IPS-NIHi11 (cell line): ENCODE data around the gene DCPS.
"Not testable (repeated sequence)": the region's sequence is repeated elsewhere in the genome, so short reads cannot be mapped to it uniquely, and the experiment has no call there.

Experiments
- DNase-seq: peaks from one replicate; pipeline ENCODE4 v3.0.0; 2012; ENCODE audit warnings: mixed read lengths, low spot score

The DCPS gene

GRCh38 chr11:126361400-126361799, 57.5 kb downstream of the DCPS start:
- DNase-seq = no peak

GRCh38 chr11:126362879-126363655, 59.2 kb downstream of the DCPS start:
- no peak for DNase-seq

DNA sequence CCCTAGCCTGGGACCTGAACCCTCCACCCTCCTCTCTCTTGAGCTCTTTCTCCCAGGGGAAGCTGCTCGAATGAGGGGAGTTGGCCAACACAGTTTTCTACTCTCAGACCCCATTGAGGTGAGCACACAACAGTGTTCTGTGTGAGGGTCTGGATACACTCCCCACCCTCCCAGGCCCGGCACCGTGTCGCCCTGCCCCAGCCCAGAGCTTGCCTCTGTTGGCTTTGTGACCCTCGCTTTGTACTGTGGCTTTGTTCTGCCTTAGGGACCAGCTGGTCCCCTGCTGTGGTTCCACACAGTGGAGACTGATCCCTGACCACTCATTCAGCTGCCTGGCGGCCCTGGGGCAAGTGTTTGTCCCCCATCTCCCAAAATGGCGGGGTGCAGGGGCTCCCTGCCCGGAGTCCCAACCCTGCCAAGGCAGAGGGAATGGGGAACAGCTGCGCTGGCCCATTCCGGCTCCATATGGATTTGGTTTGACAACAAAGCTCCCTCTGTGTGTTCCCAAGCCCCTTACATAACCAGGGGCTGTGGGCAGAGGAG, 59.9 kb downstream of the DCPS start:
- DNase-seq = no peak

GRCh38 chr11:126364735-126365134, 60.9 kb downstream of the DCPS start:
- DNase-seq = not testable (repeated sequence)

- DNase-seq = not testable (repeated sequence)
Measured at GRCh38 chr11:126365508-126365907, 61.6 kb downstream of the DCPS start.

GRCh38 chr11:126366064-126366822, 62.4 kb downstream of the DCPS start:
- DNase-seq = no peak

DNA sequence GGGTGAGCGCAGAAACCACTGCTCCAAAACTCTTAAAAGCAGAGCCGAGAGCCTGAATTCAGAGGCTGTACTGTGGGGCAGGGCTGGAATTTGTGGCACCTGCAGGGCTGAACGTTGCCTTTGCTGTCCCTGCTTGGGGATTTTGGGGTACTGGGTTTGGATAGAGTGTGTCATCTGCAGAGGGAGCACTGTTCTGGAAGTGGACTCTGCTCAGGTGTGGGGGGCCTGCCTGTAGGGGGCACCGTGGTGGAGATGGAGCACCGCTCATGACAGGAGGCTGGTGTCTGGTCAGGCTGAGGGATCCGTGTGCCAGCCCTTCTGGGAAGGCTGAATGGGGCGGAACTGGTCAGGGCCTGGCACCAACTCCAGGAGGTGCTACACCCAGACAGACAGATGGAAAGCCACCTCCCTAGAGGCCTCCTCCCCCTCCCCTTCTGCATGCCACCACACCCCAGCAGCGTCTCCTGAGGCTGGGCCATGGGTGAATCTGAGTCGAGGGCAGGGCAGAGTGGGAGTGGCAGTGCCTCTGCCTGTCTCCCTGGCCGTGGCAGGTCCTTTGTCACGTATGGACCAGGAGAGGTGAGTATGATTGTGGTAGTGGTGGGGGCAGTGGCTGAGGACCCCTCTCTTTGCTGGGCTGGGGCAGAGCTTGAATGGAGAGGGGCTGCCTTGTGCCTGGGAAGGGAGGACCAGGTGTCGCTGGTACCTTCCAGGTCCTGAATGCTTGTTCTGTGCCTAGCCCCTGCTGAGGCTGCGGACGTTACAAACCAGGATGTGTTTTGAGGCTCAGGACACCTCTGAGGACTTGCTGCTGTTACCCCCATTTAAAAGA, 63.2 kb downstream of the DCPS start:
- not testable (repeated sequence) for DNase-seq

- DNase-seq = not testable (repeated sequence)
Measured at GRCh38 chr11:126367806-126368205, 63.9 kb downstream of the DCPS start.

DNA sequence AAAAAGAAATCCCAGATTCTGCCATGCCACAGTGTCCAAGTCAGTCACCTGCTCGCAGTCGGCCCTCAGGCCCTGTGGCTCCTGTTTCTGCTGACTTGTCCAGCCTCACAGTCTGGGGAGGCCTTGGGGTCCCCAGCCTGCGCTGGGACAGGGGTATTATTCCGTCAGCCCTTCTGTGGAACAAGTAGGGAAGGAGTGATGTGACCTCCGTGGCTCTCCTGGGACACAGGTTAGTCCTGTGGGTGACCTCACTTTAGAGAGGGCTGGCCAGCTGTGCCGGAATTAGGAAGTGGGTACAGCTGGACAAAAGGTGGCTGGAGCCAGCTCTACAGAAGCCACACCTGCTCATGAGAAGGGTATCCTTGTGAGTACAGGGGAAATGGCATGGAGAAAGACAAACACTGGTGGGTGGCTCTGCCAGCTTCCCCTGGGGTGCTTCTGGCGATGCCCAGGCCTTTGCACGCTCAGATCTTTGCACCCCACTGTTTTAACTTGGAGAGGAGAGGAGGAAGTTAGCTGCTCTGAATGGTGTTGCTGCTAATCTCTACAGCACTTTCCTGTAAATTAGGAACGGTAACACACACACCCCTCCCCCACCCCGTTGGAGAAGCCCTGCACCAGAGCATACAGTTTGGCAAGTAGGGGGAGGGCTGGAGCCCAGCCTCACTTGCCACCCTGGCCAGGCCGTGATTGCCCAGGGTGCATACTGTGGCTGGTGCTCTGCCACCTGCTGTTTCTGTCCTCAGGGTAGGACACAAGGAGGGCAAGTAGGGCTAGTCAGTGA, 64.7 kb downstream of the DCPS start:
- not testable (repeated sequence) for DNase-seq

- no peak for DNase-seq
Measured at GRCh38 chr11:126370016-126370415, 66.2 kb downstream of the DCPS start.

DNA sequence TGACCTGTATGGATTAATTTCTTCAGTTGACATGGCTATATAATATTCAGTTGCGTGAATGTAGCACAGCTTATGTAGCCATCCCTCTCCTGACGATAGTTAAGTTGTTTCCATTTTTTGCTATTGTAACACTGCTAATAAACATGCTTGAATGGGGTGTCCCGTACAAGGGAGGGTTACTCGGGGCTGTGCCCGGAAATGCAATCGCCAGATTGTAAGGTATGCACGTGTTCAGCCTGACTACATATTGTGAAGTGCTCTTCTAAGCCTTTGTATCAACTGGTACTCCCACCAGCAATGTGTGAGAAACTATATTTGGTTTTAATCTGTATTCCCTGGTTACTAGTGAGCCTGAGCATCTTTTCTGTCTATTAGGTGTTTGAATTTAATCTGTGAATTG, 67.7 kb downstream of the DCPS start:
- no peak for DNase-seq

DNA sequence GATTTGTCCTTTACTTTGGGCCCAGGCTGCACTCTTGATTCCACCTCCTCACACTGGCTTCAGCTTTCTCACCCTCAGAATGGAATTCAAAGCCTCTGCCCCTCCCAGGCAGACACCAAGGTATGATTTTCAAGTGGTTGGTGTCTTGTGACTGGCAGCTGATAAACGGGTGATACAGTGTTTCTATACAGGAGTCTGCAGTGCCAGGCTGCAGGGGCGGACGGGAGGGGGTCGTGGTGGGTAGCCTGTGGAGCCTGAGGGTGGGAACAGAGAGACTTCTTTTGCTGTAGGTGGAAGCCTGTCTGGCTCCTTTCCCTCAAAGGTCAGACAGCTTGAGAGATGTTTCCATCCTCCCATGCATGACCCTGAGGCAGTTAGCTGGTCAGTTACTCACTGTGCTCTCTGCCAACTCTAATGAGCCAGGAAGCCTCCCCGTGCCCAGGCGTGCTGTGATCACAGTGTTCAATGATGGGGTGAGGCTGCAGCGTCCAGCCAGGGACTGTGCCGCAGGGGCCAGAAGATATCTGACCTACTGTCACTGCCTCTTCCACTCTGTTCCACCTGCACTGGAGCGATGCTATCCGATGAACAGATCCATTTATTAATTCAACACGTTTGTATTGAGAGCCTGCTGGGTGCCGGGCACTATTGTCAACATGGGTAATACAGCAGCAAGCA, 69.7 kb downstream of the DCPS start:
- DNase-seq = not testable (repeated sequence)

GRCh38 chr11:126374562-126375300, 70.9 kb downstream of the DCPS start:
- not testable (repeated sequence) for DNase-seq

DNA sequence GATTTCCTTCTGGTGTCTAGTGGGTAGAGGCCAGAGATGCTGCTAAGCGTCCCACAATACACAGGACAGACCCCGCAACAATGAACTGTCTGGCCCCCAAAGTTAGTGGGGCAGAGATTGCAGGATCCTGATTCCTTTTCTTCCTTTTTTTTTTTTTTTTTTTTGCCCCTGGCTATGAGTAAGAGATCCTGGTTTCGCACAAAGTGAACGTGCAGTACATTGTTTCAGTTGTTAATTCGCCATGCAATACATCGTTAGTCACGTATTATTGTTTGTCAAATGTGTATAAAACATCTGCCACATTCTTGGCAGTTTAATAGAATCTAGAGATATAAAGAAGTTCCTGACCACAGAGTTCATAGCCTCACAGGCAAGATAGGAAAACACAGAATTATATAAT, 71.9 kb downstream of the DCPS start:
- no peak for DNase-seq

DNA sequence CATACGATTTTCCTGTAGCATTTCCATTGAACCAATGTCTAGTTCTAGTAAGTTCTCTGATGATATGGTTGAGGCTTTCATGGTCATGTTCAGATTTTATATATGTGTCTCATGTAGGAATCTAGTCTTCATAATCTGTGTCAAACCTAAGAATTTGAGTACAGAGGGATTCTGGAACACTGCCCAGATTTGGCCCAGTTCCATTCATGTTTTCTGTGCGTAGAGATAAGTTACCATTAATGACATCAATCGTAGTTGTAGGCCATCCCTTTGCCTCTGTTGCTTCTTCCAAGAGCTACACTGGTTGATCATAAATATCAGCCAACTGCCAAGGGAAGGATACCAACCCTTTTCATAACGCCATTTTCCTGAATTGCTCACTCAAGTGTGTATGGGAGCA, 74.9 kb downstream of the DCPS start:
- DNase-seq = no peak

- DNase-seq = no peak
Measured at GRCh38 chr11:126380909-126381308, 77.0 kb downstream of the DCPS start.

DNA sequence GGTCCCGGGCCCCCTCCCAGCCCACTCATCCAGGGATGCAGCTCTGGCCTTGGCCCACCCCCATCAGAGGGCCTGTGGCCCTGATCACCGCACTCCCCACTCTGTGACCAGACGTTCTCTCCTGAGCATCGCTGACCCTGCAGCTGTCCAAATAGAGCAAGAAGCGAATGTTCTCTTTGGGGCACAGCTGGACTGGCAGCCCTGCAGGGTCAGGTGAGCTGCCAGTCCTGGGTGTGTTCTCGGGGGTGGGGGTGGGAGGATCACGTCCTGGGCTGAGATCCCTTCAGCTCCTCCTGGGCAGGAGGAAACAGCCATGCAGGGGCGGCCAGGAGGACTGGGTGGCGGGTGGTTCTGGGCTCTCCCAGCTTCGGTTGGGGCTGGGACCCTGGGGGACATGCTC, 78.1 kb downstream of the DCPS start:
- DNase-seq = not testable (repeated sequence)

DNA sequence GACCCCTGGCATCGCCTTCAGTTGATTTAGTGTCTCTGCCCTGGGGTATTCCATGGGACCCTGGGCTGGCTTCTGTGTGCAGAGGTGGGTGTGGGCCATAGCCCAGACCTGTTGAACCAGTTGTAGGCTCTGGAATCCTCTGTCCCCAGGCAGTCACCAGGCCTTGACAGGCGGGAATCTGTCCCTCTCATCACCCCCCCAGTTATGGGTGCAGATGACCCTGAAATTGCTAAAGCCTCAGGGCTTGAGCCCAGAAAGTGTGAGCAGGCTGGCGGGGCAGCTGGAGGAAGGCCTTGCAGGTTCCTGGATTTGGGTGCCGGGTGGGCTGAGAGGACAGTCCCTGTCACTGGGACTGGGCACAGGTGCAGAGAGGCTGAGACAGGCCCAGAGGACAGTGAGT, 78.8 kb downstream of the DCPS start:
- DNase-seq = not testable (repeated sequence)

GRCh38 chr11:126383339-126384335, 79.8 kb downstream of the DCPS start:
- DNase-seq = no peak
